Naive B cell (primary cell): ENCODE measurements around the gene LAMP1. TPM values are rescaled to one million over a fixed set of nuclear protein-coding genes. Genes with fewer than 3 reads are reported as not detected.
"Not testable (repeated sequence)": the region's sequence is repeated elsewhere in the genome, so short reads cannot be mapped to it uniquely, and the experiment has no call there.

ENCODE experiments used
- ATAC-seq, 2 donors: fragments of 150-1000 bp; cut with Tn5 transposase; 2 replicates each; pipeline ENCODE4 v1.10.0; 2021; ENCODE audit warnings: low read depth in 2 of 2, mild to moderate bottlenecking in 2 of 2, moderate library complexity in 2 of 2
- DNase-seq: peaks from one replicate; pipeline ENCODE4 v3.0.0; 2022
- H3K27ac Mint-ChIP-seq, 6 donors: one replicate each; pipeline ENCODE4 v1.8.0; 2020 to 2022; ENCODE audit warnings: mild to moderate bottlenecking in 6 of 6, mixed read lengths in 6 of 6, moderate library complexity in 5 of 6, inconsistent platforms in 2 of 6
- H3K27me3 Mint-ChIP-seq, 3 donors: one replicate each; pipeline ENCODE4 v1.8.0; 2021 to 2022; ENCODE audit warnings: mixed read lengths in 3 of 3, mild to moderate bottlenecking in 1 of 3
- H3K36me3 Mint-ChIP-seq, 2 donors: one replicate each; pipeline ENCODE4 v1.8.0; 2020 to 2022; ENCODE audit warnings: mixed read lengths in 2 of 2, inconsistent platforms in 1 of 2, mild to moderate bottlenecking in 1 of 2
- H3K4me1 Mint-ChIP-seq, 3 donors: one replicate each; pipeline ENCODE4 v1.8.0; 2020 to 2022; ENCODE audit warnings: mixed read lengths in 3 of 3, inconsistent platforms in 1 of 3, mild to moderate bottlenecking in 1 of 3, moderate library complexity in 1 of 3
- H3K4me3 Mint-ChIP-seq, 8 donors: one replicate each; pipeline ENCODE4 v1.8.0; 2020 to 2022; ENCODE audit warnings: mild to moderate bottlenecking in 8 of 8, mixed read lengths in 8 of 8, moderate library complexity in 8 of 8, inconsistent platforms in 2 of 8
- H3K9me3 Mint-ChIP-seq, 7 donors: one replicate each; pipeline ENCODE4 v1.8.0; 2020 to 2022; ENCODE audit warnings: mixed read lengths in 7 of 7, mild to moderate bottlenecking in 5 of 7, inconsistent platforms in 2 of 7, moderate library complexity in 1 of 7
- polyA plus RNA-seq, 6 donors: library from polyadenylated mRNA; unstranded; fragments of 300-500 nt; fragmentation: Illumina TruSeq; gene quantifications; one replicate each; pipeline ENCODE4 v1.2.3, GENCODE V29; 2021; ENCODE audit warnings: low read depth in 6 of 6

The LAMP1 gene
- polyA plus RNA-seq, 6 donors from 2014 or later: 18.5 to 24.3 (median 19.9) TPM

DNA sequence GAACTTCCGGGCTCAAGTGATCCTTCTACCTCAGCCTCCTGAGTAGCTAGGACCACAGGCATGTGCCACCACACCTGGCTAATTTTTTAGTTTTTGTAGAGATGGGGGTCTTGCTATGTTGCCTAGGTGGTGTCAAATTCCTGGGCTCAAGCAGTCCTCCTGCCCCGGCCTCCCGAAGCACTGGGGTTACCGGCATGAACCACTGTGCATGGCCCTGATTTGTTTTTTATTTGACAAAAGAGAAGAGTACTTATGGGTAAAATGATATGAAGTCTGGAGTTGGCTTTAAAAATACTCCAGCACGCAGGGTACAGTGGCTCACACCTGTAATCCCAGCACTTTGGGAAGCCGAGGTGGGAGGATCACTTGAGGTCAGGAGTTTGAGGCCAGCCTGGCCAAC, 71.3 kb downstream of the LAMP1 start:
- peaks cover 10 to 19% (median 18%) of the 10 kb centered on the region in 3 donors for H3K27me3 Mint-ChIP-seq
- H3K4me3 Mint-ChIP-seq, H3K36me3 Mint-ChIP-seq, DNase-seq, H3K9me3 Mint-ChIP-seq, H3K27ac Mint-ChIP-seq, H3K4me1 Mint-ChIP-seq, ATAC-seq: not testable (repeated sequence)

DNA sequence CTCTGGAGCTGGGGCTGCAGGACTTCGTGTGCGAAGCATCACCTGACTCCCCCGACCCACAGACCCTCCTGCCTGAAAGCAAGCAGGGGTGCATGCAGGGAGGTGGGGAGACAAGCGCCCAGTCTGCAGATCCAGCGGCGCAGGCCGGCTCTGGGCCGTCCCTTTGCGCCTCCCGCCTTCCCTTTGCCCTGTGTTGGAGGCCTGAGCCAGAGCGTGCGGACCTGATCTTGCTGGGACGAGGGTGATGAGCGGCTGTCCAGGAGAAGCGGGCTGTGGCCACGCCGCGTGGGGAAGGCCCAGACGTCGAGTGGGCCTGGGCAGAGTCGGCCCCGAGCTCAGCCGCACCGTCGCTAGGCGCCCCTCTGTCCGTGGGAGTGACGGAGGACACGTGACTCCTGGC, 72.2 kb downstream of the LAMP1 start:
- Mint-ChIP-seq H3K4me1 (no peaks in the 10 kb centered on the region), H3K36me3 (no peaks in the 10 kb centered on the region), H3K27me3 (peaks cover 11 to 24% (median 19%) of the 10 kb centered on the region in 3 donors), H3K27ac (no peak overlapping the region), H3K9me3 (no peaks in the 10 kb centered on the region), H3K4me3 (no peak overlapping the region)
- DNase-seq: no peak
- ATAC-seq: no peak

DNA sequence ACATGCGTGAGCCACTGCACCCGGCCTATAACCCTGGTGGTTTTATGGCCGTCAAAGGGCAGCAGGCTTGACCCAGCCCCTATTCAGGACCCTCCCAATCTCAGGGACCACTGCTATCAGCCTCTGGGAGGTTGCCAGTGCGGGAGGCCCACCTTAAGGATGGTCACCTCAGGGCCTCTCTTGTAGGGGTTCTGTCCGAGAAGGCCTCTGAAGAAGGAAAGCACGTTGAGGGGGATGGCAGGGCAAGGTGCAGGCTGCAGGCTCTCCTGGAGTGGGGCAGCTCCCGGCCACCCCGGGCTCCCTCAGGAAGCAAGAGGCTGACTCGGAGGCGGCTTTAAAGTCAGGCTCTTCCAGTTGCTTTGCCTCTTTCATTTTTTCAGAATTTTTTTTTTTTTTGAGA, 72.8 kb downstream of the LAMP1 start:
- H3K27ac Mint-ChIP-seq: no peak overlapping the region
- no peaks in the 10 kb centered on the region for H3K36me3 Mint-ChIP-seq
- no peak overlapping the region for H3K4me3 Mint-ChIP-seq
- DNase-seq (no peak), ATAC-seq (no peak)
- no peaks in the 10 kb centered on the region for H3K9me3 Mint-ChIP-seq
- peaks cover 18 to 30% (median 19%) of the 10 kb centered on the region in 3 donors for H3K27me3 Mint-ChIP-seq
- H3K4me1 Mint-ChIP-seq: no peaks in the 10 kb centered on the region

DNA sequence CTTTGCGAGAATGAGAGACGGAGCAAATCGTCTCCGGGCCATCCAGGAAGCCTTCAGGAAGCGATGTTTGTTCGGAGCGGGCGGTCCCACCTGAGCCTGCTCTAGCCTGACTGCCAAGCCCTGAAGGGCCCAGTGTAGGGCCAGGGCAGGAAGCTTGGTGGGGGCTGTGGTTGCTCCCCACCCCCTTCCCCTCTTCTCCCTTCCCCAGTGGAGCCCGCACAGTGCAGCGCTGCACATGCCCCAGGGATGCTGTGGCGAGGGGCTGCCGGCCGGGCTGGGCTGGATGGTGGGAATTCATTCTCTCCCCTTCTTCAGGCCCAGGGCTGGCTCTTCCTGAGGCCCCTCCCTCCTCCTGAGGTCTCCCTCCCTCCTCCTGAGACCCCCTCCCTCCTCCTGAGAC, 74.0 kb downstream of the LAMP1 start:
- Mint-ChIP-seq H3K4me1 (no peaks in the 10 kb centered on the region), H3K27ac (no peak overlapping the region), H3K9me3 (no peaks in the 10 kb centered on the region), H3K4me3 (no peak overlapping the region), H3K27me3 (peaks cover 12 to 23% (median 16%) of the 10 kb centered on the region in 3 donors), H3K36me3 (no peaks in the 10 kb centered on the region)
- ATAC-seq (no peak), DNase-seq (no peak)

DNA sequence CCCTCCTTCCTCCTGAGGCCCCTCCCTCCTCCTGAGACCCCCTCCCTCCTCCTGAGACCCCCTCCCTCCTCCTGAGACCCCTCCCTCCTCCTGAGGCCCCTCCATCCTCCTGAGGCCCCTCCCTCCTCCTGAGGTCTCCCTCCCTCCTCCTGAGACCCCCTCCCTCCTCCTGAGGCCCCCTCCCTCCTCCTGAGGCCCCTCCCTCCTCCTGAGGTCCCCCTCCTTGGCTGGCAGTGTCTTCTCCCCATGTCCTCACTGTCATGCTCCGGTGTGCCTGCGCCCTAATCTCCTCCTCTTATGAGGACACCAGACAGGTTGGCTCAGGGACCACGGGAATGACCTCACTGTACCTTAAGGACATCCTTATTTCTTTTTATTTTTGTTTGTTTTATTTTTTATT, 74.7 kb downstream of the LAMP1 start:
- H3K4me3 Mint-ChIP-seq, H3K4me1 Mint-ChIP-seq, H3K36me3 Mint-ChIP-seq, DNase-seq, ATAC-seq, H3K9me3 Mint-ChIP-seq: not testable (repeated sequence)
- Mint-ChIP-seq H3K27ac (peak overlapping the region in 1 of 6 donors; percentile 57), H3K27me3 (peaks cover 11 to 24% (median 21%) of the 10 kb centered on the region in 3 donors)

Other genes with a start within 250 kb of the LAMP1 start
- gene F7, start 191.4 kb upstream of the LAMP1 start, polyA plus RNA-seq: not detected
- gene F10, start 174.4 kb upstream of the LAMP1 start, polyA plus RNA-seq: not detected
- under 1 TPM in 1 of 6 donors, not detected in 5; 0.17 TPM for gene PROZ, start 138.6 kb upstream of the LAMP1 start, polyA plus RNA-seq
- 10 to 100 TPM; 44.7 to 76.2 (median 55.4) TPM for gene PCID2, start 88.6 kb upstream of the LAMP1 start, polyA plus RNA-seq
- 10 to 100 TPM; 28.9 to 43.7 (median 36.8) TPM for gene CUL4A, start 87.6 kb upstream of the LAMP1 start, polyA plus RNA-seq
- under 1 TPM in 1 of 6 donors, not detected in 5; 0.28 TPM for gene GRTP1, start 66.9 kb downstream of the LAMP1 start, polyA plus RNA-seq
- under 1 TPM in 2 of 6 donors, not detected in 4; 0.54 to 0.75 TPM for gene ADPRHL1, start 156.2 kb downstream of the LAMP1 start, polyA plus RNA-seq
- gene DCUN1D2, start 193.5 kb downstream of the LAMP1 start, polyA plus RNA-seq: 10 to 100 TPM in 1 of 6 donors, 1 to 10 TPM in 5; 4.9 to 22.3 (median 7.1) TPM